ENCODE data around the gene MAGI3. TPM values are rescaled to one million over a fixed set of nuclear protein-coding genes. Genes with fewer than 3 reads are reported as not detected.
A peak's percentile ranks its signal among the peaks of the same experiment; 100 is the strongest.
"Not testable (repeated sequence)": the region's sequence is repeated elsewhere in the genome, so short reads cannot be mapped to it uniquely, and the experiment has no call there.

Gene MAGI3
- total RNA-seq, 1 experiment from 2014 or later = 12.8 TPM

GRCh38 chr1:113691184-113691583 is 300.9 kb downstream of the MAGI3 start:
- no peak for DNase-seq
- Histone ChIP-seq H3K27me3 (ENCODE audit: control insufficient read depth, insufficient read depth, low read length) (no peaks in the 10 kb centered on the region), H3K36me3 (replicated peaks; ENCODE audit: control insufficient read depth, insufficient read depth, low read length) (no peaks in the 10 kb centered on the region; the same call in none of the 2 replicates), H3K4me3 (ENCODE audit: insufficient read depth, low read depth, low read length) (no peak overlapping the region)

DNA sequence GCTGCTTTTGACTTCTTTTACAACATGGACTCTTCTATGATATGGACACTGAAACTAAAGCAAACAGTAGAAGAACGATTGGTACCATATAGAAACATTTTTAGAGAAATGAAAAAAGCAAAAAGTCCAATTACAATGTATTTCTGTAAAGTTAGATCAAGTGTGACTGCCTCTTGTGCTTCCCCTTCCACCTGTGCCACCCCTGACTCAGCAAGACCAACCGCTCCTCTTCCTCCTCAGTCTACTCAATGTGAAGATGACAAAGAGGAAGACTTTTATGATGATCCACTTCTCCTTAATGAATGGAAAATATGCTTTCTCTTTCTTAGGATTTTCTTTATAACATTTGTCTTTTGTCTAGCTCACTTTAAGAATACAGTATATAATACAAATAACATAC is 302.0 kb downstream of the MAGI3 start:
- no peak for DNase-seq
- H3K4me3 ChIP-seq (ENCODE audit: insufficient read depth, low read depth, low read length) = no peak overlapping the region
- H3K27me3 ChIP-seq (ENCODE audit: control insufficient read depth, insufficient read depth, low read length) = no peaks in the 10 kb centered on the region
- H3K36me3 ChIP-seq (replicated peaks; ENCODE audit: control insufficient read depth, insufficient read depth, low read length) = no peaks in the 10 kb centered on the region; the same call in none of the 2 replicates

DNA sequence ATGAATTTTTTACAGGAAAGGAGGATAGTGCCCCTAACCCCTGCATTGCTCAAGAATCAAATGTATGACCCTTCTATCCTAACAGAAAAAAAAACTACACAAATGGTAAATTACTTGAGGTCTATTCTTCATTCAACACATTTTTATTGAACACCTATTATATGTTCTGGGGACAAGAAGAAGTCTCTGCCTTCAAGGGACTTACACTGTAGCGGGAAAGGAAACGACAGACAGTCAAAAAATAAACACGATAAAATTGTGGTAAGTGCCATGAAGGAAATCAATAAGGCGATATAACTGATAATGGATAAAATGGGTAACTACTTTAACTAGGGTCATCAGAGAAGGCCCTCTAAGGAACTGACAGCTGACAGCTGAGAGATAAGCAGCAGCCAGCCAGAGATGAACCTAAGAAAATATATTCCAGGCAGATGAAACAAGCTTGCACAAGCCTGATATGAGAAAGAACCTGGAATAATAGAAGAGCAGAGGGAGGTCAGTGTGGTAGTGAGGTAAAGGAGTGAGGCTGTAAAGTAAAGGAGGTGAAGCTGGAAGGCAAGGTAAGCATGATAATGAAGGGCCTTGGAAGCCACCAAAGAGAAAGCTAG is 302.6 kb downstream of the MAGI3 start:
- Histone ChIP-seq H3K4me3 (ENCODE audit: insufficient read depth, low read depth, low read length) (no peak overlapping the region), H3K36me3 (replicated peaks; ENCODE audit: control insufficient read depth, insufficient read depth, low read length) (no peaks in the 10 kb centered on the region; the same call in none of the 2 replicates), H3K27me3 (ENCODE audit: control insufficient read depth, insufficient read depth, low read length) (no peaks in the 10 kb centered on the region)
- no peak for DNase-seq

DNA sequence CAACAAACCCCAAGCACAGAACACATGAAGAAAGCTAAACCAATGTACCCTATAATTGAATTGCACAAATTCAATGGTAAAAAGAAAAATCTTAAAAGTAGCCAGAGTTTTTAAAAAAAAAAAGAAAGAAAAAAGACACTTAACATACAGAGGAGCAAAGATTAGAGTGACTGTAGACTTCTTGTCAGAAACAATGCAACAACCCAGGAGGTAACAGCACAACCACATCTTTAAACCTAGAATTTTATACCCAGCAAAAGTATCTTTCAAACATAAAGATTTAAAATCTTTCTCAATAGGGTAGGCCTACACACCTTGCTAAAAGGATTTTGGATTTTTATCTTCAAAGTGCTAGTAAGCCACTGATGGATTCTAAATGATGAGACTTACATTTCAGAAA is 304.6 kb downstream of the MAGI3 start:
- Histone ChIP-seq H3K4me3 (ENCODE audit: insufficient read depth, low read depth, low read length) (no peak overlapping the region), H3K36me3 (replicated peaks; ENCODE audit: control insufficient read depth, insufficient read depth, low read length) (no peaks in the 10 kb centered on the region; the same call in 1 of the 2 replicates), H3K27me3 (ENCODE audit: control insufficient read depth, insufficient read depth, low read length) (no peaks in the 10 kb centered on the region)
- DNase-seq = no peak

GRCh38 chr1:113701429-113701828 is 311.1 kb downstream of the MAGI3 start:
- H3K4me3 ChIP-seq (ENCODE audit: insufficient read depth, low read depth, low read length) = no peak overlapping the region
- no peaks in the 10 kb centered on the region; the same call in 1 of the 2 replicates for H3K36me3 ChIP-seq (replicated peaks; ENCODE audit: control insufficient read depth, insufficient read depth, low read length)
- peak; percentile 54 for DNase-seq
- H3K27me3 ChIP-seq (ENCODE audit: control insufficient read depth, insufficient read depth, low read length) = no peaks in the 10 kb centered on the region

DNA sequence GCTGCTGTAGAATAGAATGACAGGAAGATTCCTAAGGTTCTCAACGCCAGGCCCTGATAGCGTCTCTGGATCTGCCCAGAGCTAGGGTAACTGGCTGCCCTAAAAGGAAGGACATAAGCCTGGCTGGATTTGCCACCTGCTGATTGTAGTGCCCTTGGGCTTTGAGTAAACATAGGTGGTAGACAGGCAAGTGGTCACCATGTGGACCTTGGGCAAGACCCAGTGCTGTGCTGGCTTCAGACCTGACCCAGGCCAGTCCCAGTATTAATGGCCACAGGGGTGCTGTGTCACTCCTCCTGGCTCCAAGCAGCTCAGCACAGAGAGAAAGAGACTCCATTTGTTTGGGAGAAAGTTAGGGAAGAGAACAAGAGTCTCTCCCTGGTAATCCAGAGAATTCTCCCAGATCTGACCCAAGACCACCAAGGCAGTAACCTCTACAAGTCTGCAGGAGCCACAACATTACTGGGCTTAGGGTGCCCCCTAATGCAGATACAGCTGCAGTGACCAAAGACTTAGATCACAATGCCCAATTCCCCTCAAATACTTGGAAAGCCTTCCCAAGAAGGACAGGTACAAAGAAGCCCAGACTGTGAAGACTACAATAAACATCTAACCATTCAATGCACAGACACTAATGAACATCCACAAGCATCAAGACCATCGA is 324.4 kb downstream of the MAGI3 start:
- H3K4me3 ChIP-seq (ENCODE audit: insufficient read depth, low read depth, low read length) = no peak overlapping the region
- no peaks in the 10 kb centered on the region for H3K27me3 ChIP-seq (ENCODE audit: control insufficient read depth, insufficient read depth, low read length)
- no peak for DNase-seq
- H3K36me3 ChIP-seq (replicated peaks; ENCODE audit: control insufficient read depth, insufficient read depth, low read length) = peaks cover 8% of the 10 kb centered on the region

- not testable (repeated sequence) for H3K36me3 ChIP-seq (replicated peaks; ENCODE audit: control insufficient read depth, insufficient read depth, low read length); H3K4me3 ChIP-seq (ENCODE audit: insufficient read depth, low read depth, low read length); DNase-seq; H3K27me3 ChIP-seq (ENCODE audit: control insufficient read depth, insufficient read depth, low read length)
Observed at GRCh38 chr1:113717506-113717905, 327.2 kb downstream of the MAGI3 start.

- DNase-seq; H3K27me3 ChIP-seq (ENCODE audit: control insufficient read depth, insufficient read depth, low read length); H3K36me3 ChIP-seq (replicated peaks; ENCODE audit: control insufficient read depth, insufficient read depth, low read length); H3K4me3 ChIP-seq (ENCODE audit: insufficient read depth, low read depth, low read length): not testable (repeated sequence)
Observed at GRCh38 chr1:113718621-113719020, 328.3 kb downstream of the MAGI3 start.

DNA sequence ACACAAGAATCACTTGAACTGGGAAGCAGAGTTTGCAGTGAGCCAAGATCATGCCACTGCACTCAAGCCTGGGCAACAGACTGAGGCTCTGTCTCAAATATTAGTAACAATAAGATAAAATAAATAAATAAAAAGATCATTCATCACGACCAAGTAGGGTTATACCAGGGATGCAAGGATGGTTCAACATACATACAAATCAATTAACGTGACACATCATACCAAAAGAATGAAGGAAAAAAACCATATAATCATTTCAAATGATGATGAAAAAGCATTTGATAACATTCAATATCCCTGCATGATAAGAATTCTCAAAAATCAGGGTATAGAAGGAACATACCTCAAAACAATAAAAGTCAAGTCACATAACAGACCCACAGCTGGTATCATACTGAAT is 330.7 kb downstream of the MAGI3 start:
- H3K27me3 ChIP-seq (ENCODE audit: control insufficient read depth, insufficient read depth, low read length) = no peaks in the 10 kb centered on the region
- no peak for DNase-seq
- peaks cover 3% of the 10 kb centered on the region for H3K36me3 ChIP-seq (replicated peaks; ENCODE audit: control insufficient read depth, insufficient read depth, low read length)
- H3K4me3 ChIP-seq (ENCODE audit: insufficient read depth, low read depth, low read length) = no peak overlapping the region

DNA sequence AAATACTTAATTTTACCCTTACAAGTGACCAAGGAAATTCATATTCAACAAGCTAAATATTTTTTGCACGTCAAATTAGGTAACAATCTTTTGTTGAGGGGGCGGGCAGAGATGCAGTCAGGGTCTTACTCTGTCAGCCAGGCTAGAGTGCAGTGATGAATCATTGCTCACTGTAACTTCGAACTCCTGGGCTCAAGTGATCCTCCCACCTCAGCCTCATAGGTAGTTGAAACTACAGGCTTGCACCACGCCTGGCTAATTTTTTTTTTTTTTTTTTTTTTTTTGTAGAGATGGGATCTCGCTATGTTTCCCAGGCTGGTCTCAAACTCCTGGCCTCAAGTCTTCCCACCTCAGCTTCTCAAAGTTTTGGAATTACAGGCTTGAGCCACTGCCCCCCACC is 342.5 kb downstream of the MAGI3 start:
- no peak for DNase-seq
- H3K4me3 ChIP-seq (ENCODE audit: insufficient read depth, low read depth, low read length) = no peak overlapping the region
- H3K27me3 ChIP-seq (ENCODE audit: control insufficient read depth, insufficient read depth, low read length) = no peaks in the 10 kb centered on the region
- peaks cover 2% of the 10 kb centered on the region; the same call in 1 of the 2 replicates for H3K36me3 ChIP-seq (replicated peaks; ENCODE audit: control insufficient read depth, insufficient read depth, low read length)

DNA sequence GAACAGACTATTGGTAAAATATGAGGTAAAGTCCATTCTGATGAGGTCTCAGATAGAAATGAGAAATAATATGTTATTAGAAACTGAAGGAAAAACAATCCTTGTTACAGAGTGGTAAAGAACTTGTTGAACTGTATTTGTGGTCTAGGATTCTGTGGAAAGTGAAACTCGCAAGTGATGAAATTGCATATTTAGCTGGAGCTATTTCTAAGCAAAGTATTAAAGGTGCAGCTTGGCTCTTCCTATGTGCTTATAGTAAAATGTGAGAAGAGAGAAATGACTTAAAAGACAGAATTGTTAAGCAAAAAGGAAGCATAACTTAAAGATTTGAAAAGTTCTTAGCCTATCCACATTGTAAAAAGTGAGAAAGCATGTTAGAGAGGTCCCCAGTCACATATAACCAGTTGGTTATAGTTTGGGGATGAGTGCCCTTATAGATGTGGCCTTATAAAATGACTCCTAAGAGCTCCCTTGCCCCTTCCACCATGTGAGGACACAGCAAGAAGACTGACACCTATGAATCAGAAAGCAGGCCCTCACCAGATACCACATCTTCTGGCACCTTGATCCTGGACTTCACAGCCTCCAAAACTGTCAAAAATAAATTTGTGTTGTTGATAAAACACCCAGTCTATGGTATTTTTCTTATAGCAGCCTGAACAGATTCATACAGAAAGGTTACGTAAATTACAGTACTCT is 344.2 kb downstream of the MAGI3 start:
- DNase-seq = no peak
- Histone ChIP-seq H3K36me3 (replicated peaks; ENCODE audit: control insufficient read depth, insufficient read depth, low read length) (peaks cover 2% of the 10 kb centered on the region; the same call in 1 of the 2 replicates), H3K4me3 (ENCODE audit: insufficient read depth, low read depth, low read length) (no peak overlapping the region), H3K27me3 (ENCODE audit: control insufficient read depth, insufficient read depth, low read length) (no peaks in the 10 kb centered on the region)

Measured in H7 (cell line).